ENCODE data around the gene TAS2R19.
"Not testable (repeated sequence)": the region's sequence is repeated elsewhere in the genome, so short reads cannot be mapped to it uniquely, and the experiment has no call there.

The TAS2R19 gene, protein sequence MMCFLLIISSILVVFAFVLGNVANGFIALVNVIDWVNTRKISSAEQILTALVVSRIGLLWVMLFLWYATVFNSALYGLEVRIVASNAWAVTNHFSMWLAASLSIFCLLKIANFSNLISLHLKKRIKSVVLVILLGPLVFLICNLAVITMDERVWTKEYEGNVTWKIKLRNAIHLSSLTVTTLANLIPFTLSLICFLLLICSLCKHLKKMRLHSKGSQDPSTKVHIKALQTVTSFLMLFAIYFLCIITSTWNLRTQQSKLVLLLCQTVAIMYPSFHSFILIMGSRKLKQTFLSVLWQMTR

DNA sequence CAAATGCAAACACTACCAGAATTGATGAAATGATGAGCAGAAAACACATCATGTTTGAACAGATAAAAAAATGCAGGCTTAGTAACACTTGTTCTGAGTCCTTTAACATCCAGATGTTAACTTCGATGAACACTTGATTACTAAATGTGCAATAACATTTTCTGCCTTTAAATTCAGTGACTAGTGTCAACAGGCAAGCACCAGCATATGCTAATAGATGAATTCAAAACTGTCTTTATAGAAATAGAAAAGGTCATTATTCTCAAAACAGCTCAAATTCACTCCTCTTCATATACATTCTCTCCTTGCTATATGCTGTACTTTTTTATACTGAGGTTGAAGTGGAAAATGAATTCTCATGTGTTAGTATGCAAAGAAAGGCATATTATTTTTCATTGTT, at the start of gene TAS2R19:
TSS of gene TAS2R19 (minus strand) at position 101 of the 400 bp plus-strand sequence. CDS start at position 52, 49 bp downstream.
- Histone ChIP-seq H3K36me3 (ENCODE audit: control insufficient read depth, insufficient read depth, low read length) (no peaks in the 10 kb centered on the region), H3K27me3 (ENCODE audit: control insufficient read depth, insufficient read depth, low read length) (no peaks in the 10 kb centered on the region), H3K4me1 (ENCODE audit: control insufficient read depth, insufficient read depth, low read length) (no peaks in the 10 kb centered on the region), H3K4me3 (ENCODE audit: low read length) (no peak within 1 kb of the TSS), H3K9ac (ENCODE audit: low read length) (no peak within 1 kb of the TSS), H3K9me3 (ENCODE audit: control insufficient read depth, low read length) (no peaks in the 10 kb centered on the region)

DNA sequence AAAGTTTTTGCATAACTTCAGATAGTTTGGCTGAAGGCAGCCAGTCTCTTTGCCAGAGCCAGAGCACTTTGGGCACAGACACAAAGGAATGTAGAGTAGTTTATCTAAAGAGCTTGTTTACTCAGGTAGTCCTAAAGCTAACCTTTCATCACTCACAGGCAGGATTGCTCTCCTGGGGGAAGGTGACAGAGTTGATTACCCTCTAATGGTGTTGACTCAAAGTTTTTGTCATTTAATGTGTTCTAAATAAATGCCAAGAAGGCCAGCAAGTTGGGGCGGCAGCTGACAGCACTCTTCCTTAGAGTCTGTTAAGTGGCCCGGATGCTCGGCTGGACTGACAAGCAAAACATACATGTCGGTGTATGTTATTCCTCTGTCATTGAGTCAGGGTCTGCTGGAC, 49.0 kb upstream of the TAS2R19 start:
- no peaks in the 10 kb centered on the region for H3K4me1 ChIP-seq (ENCODE audit: control insufficient read depth, insufficient read depth, low read length)
- H3K9me3 ChIP-seq (ENCODE audit: control insufficient read depth, low read length), result no peaks in the 10 kb centered on the region
- H3K9ac ChIP-seq (ENCODE audit: low read length), result no peak overlapping the region
- H3K36me3 ChIP-seq (ENCODE audit: control insufficient read depth, insufficient read depth, low read length), result no peaks in the 10 kb centered on the region
- H3K27me3 ChIP-seq (ENCODE audit: control insufficient read depth, insufficient read depth, low read length), result no peaks in the 10 kb centered on the region
- H3K4me3 ChIP-seq (ENCODE audit: low read length), result no peak overlapping the region

DNA sequence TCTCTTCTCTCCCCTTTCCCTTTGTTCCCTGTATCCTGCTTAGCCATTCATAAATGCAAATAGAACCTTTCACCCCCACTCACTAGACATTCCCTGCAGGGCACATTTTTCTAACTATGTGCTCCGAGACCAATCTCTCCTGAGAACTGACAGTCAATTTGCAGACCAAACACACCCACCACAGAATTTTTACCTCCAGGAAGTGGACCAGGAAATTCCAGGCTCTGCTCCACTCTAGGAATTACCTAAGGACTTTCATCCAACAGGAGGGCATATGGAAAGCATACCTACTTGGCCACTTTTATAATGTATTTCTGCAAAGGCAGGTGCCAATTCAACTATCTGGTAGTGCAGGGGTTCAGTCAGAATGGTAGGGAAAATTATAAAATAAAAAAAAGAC, 48.6 kb upstream of the TAS2R19 start:
- Histone ChIP-seq H3K9ac (ENCODE audit: low read length) (no peak overlapping the region), H3K9me3 (ENCODE audit: control insufficient read depth, low read length) (no peaks in the 10 kb centered on the region), H3K4me3 (ENCODE audit: low read length) (no peak overlapping the region), H3K4me1 (ENCODE audit: control insufficient read depth, insufficient read depth, low read length) (no peaks in the 10 kb centered on the region), H3K27me3 (ENCODE audit: control insufficient read depth, insufficient read depth, low read length) (no peaks in the 10 kb centered on the region), H3K36me3 (ENCODE audit: control insufficient read depth, insufficient read depth, low read length) (no peaks in the 10 kb centered on the region)

DNA sequence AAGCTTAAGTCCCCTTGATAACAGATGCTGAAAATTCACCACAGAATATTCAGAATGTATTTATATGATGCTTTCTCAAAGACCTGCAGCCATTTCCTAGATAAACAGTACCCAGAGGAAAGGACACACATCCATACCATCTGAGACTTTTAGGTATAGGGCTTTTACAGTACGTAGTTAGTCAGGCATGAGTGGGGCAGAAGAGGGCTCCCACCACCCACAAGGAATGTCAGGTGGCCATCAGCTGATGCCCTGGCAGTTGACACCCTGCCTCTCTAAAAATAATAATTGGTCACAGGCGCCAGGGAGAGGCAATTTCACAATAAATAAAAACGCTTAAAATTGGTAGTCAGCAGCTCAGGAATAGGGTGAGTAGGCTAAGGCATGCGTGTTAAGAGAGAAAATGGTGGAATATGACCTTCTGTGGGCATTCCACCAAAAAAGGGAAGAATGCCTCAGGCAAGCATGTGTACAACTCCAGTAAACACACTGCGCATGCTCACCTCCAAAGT, 47.5 kb upstream of the TAS2R19 start:
- H3K4me1 ChIP-seq (ENCODE audit: control insufficient read depth, insufficient read depth, low read length), result no peaks in the 10 kb centered on the region
- no peaks in the 10 kb centered on the region for H3K36me3 ChIP-seq (ENCODE audit: control insufficient read depth, insufficient read depth, low read length)
- no peaks in the 10 kb centered on the region for H3K9me3 ChIP-seq (ENCODE audit: control insufficient read depth, low read length)
- H3K4me3 ChIP-seq (ENCODE audit: low read length), result no peak overlapping the region
- H3K9ac ChIP-seq (ENCODE audit: low read length), result no peak overlapping the region
- H3K27me3 ChIP-seq (ENCODE audit: control insufficient read depth, insufficient read depth, low read length), result no peaks in the 10 kb centered on the region

DNA sequence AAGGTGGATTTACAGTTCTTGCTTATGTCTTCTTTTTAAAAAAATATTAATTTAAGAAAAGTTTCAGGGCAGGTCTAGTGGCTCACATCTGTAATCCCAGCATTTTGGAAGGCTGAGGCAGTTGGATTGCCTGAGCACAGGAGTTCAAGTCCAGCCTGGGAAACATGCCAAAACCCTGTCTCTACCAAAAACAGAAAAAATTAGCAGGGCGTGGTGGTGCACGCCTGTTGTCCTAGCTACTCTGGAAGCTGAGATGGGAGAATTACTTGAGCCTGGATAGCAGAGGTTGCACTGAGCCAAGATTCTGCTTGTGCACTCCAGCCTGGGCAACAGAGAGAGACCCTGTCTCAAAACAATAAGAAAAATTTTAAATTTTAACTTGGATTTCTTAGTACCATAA, 45.1 kb upstream of the TAS2R19 start:
- no peaks in the 10 kb centered on the region for H3K27me3 ChIP-seq (ENCODE audit: control insufficient read depth, insufficient read depth, low read length)
- H3K4me3 ChIP-seq (ENCODE audit: low read length), result no peak overlapping the region
- H3K36me3 ChIP-seq (ENCODE audit: control insufficient read depth, insufficient read depth, low read length), result no peaks in the 10 kb centered on the region
- H3K9ac ChIP-seq (ENCODE audit: low read length), result no peak overlapping the region
- no peaks in the 10 kb centered on the region for H3K9me3 ChIP-seq (ENCODE audit: control insufficient read depth, low read length)
- H3K4me1 ChIP-seq (ENCODE audit: control insufficient read depth, insufficient read depth, low read length), result no peaks in the 10 kb centered on the region

DNA sequence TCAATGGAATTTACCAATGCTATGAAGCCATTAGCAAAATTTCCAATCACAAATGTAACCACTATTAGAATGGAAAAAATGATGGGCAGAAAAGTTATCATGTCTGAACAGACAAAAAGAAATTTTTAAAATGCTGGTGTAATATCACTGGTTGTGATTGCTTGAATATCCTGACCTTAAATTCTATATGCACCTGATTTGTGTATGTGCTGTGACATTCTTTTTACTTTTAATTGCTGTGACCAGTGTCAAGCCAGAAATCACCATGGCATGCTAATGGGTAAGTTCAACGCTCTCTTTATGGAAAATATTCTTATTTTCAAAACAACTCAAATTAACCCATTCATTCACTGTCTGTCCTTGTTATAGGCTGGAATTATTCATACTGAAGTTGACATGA, 39.8 kb upstream of the TAS2R19 start, which contains the start of gene TAS2R46:
TSS of gene TAS2R46 (minus strand) at position 101 of the 400 bp plus-strand sequence. CDS start at position 101, 0 bp downstream.
- not testable (repeated sequence) for H3K36me3 ChIP-seq (ENCODE audit: control insufficient read depth, insufficient read depth, low read length); H3K9ac ChIP-seq (ENCODE audit: low read length); H3K4me1 ChIP-seq (ENCODE audit: control insufficient read depth, insufficient read depth, low read length); H3K27me3 ChIP-seq (ENCODE audit: control insufficient read depth, insufficient read depth, low read length); H3K9me3 ChIP-seq (ENCODE audit: control insufficient read depth, low read length); H3K4me3 ChIP-seq (ENCODE audit: low read length)

DNA sequence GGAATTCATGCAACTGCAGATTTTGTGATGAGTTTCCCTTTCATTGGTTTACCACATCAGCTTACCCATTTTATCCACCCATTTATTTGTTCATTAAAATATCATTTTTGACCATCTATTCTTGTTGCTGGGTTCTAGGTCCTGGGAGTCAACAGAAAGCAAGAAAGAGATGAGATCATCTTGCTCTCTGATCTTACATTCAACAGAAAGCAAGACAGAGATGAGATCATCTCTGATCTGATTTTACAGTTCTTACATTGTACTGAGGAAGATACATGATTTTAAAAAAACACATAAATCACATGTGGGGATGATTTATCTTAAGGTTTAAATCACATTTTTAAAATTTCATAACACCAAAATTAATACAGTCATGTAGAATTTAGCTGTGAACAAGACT, 37.4 kb upstream of the TAS2R19 start:
- Histone ChIP-seq H3K9ac (ENCODE audit: low read length) (no peak overlapping the region), H3K4me1 (ENCODE audit: control insufficient read depth, insufficient read depth, low read length) (no peaks in the 10 kb centered on the region), H3K27me3 (ENCODE audit: control insufficient read depth, insufficient read depth, low read length) (no peaks in the 10 kb centered on the region), H3K4me3 (ENCODE audit: low read length) (no peak overlapping the region), H3K36me3 (ENCODE audit: control insufficient read depth, insufficient read depth, low read length) (no peaks in the 10 kb centered on the region), H3K9me3 (ENCODE audit: control insufficient read depth, low read length) (no peaks in the 10 kb centered on the region)

DNA sequence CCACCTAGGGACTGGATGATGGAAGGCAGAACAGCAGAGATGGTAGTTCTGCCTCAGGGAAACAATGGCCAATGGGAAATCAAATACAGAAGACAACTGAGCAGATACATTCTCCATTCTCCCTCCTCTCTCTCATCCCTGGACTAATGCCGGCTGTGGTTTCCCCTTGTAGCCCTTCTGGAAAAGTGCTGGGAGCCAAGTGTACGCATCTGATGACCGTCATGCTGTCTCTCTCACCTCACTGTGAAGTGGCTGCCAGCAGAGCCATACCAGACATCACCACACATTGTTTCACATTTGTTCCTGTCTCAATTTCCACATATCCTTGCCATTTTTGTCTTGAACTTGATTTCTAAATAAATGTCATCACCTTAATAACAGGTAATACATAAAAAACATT, 36.6 kb upstream of the TAS2R19 start:
- H3K9ac ChIP-seq (ENCODE audit: low read length), result no peak overlapping the region
- H3K27me3 ChIP-seq (ENCODE audit: control insufficient read depth, insufficient read depth, low read length), result no peaks in the 10 kb centered on the region
- H3K4me3 ChIP-seq (ENCODE audit: low read length), result no peak overlapping the region
- H3K9me3 ChIP-seq (ENCODE audit: control insufficient read depth, low read length), result no peaks in the 10 kb centered on the region
- H3K4me1 ChIP-seq (ENCODE audit: control insufficient read depth, insufficient read depth, low read length), result no peaks in the 10 kb centered on the region
- H3K36me3 ChIP-seq (ENCODE audit: control insufficient read depth, insufficient read depth, low read length), result no peaks in the 10 kb centered on the region

DNA sequence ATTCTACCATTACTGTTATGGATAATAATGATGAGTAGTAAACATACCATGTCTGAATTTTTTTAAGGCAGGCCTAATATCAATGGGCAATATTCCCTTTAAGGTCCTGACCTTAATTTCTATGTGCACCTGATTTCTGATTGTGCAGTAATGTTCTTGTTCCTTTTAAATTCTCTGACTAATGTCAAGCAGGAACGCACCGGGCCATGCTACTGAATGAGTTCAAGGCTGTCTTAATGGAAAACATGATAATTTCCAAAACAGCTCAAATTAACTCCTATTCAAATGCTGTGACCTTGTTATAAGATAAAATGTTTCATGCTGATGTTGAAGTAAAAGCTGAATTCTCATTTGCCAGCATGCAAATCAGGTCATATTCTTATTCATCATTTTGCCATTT, 32.9 kb upstream of the TAS2R19 start:
- no peaks in the 10 kb centered on the region for H3K9me3 ChIP-seq (ENCODE audit: control insufficient read depth, low read length)
- no peaks in the 10 kb centered on the region for H3K36me3 ChIP-seq (ENCODE audit: control insufficient read depth, insufficient read depth, low read length)
- no peak overlapping the region for H3K4me3 ChIP-seq (ENCODE audit: low read length)
- no peaks in the 10 kb centered on the region for H3K4me1 ChIP-seq (ENCODE audit: control insufficient read depth, insufficient read depth, low read length)
- no peaks in the 10 kb centered on the region for H3K27me3 ChIP-seq (ENCODE audit: control insufficient read depth, insufficient read depth, low read length)
- no peak overlapping the region for H3K9ac ChIP-seq (ENCODE audit: low read length)

DNA sequence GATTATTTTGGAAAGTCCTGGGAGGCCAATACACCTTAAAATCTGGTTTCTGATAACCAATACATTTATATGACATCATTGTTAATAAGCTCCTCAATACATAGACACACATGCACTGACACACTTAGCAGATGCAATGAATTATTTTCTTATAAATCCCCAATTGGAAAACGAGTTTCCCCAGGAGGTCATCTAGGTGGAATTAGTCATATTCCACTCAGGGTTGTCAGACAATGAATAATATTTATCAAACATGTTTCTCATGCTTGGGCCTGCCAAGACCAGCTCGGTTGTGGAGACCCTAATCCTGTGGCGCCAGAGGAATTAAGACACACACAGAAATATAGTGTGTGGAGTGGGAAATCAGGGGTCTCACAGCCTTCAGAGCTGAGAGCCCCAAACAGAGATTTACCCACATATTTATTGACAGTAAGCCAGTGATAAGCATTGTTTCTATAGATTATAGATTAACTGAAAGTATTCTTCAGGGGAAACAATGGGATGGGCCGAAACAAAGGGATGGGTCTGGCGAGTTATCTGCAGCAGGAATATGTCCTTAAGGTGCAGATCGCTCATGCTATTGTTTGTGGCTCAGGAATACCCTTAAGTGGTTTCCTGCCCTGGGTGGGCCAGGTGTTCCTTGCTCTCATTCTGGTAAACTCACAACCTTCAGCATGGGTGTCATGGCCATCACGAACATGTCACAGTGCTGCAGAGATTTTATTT, 27.5 kb upstream of the TAS2R19 start:
- not testable (repeated sequence) for H3K4me1 ChIP-seq (ENCODE audit: control insufficient read depth, insufficient read depth, low read length); H3K27me3 ChIP-seq (ENCODE audit: control insufficient read depth, insufficient read depth, low read length); H3K4me3 ChIP-seq (ENCODE audit: low read length); H3K9me3 ChIP-seq (ENCODE audit: control insufficient read depth, low read length); H3K36me3 ChIP-seq (ENCODE audit: control insufficient read depth, insufficient read depth, low read length); H3K9ac ChIP-seq (ENCODE audit: low read length)

DNA sequence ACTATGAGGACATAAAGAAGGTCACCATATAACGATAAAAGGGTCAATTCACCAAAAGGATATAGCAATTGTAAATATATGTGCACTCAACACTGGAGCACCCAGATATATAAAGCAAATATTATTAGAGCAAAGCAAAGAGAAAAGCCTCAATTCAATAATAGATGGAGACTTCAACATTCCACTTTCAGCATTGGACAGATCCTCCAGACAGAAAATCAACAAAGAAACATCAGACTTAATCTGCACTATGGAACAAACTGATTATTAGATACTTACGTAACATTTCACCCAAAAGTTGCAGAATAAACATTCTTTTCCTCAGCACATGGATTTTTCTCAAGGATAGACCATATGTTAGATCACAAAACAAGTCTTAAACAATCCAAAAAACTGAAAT, 18.9 kb upstream of the TAS2R19 start:
- not testable (repeated sequence) for H3K4me3 ChIP-seq (ENCODE audit: low read length); H3K9me3 ChIP-seq (ENCODE audit: control insufficient read depth, low read length); H3K4me1 ChIP-seq (ENCODE audit: control insufficient read depth, insufficient read depth, low read length); H3K36me3 ChIP-seq (ENCODE audit: control insufficient read depth, insufficient read depth, low read length); H3K27me3 ChIP-seq (ENCODE audit: control insufficient read depth, insufficient read depth, low read length); H3K9ac ChIP-seq (ENCODE audit: low read length)

DNA sequence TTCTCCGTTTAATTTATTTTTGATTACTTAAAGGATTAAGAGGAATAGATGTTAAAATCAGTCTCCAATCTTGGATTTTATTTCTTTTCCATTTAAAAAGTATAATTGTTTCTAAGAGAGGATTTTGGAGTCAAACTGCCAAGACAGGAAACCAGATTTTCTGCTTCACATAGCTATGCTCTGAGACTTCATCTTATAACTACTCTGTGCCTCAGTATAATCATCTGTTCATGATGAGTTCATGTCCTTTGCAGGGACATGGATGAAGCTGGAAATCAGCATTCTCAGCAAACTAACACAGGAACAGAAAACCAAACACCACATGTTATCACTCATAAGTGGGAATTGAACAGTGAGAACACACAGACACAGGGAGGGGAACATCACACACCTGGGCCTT, 17.7 kb upstream of the TAS2R19 start:
- H3K4me1 ChIP-seq (ENCODE audit: control insufficient read depth, insufficient read depth, low read length), result no peaks in the 10 kb centered on the region
- H3K9ac ChIP-seq (ENCODE audit: low read length), result no peak overlapping the region
- no peaks in the 10 kb centered on the region for H3K36me3 ChIP-seq (ENCODE audit: control insufficient read depth, insufficient read depth, low read length)
- no peak overlapping the region for H3K4me3 ChIP-seq (ENCODE audit: low read length)
- no peaks in the 10 kb centered on the region for H3K27me3 ChIP-seq (ENCODE audit: control insufficient read depth, insufficient read depth, low read length)
- no peaks in the 10 kb centered on the region for H3K9me3 ChIP-seq (ENCODE audit: control insufficient read depth, low read length)
